DLD1 (cell line): ENCODE results near the gene TMEM79.

Experiments
- in situ Hi-C: cut with HindIII; loops from 2 replicates; pipeline ENCODE4 v1.10.0; 2017; ENCODE audit warnings: low sequenced_read_pairs

TMEM79 gene, protein sequence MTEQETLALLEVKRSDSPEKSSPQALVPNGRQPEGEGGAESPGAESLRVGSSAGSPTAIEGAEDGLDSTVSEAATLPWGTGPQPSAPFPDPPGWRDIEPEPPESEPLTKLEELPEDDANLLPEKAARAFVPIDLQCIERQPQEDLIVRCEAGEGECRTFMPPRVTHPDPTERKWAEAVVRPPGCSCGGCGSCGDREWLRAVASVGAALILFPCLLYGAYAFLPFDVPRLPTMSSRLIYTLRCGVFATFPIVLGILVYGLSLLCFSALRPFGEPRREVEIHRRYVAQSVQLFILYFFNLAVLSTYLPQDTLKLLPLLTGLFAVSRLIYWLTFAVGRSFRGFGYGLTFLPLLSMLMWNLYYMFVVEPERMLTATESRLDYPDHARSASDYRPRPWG

GRCh38 chr1:156284112-156284511, at the start of gene TMEM79:
TSS of gene TMEM79 (plus strand) at chr1:156284325. CDS start at chr1:156285227, 902 bp downstream.
- in situ Hi-C loops = no loop called here

DNA sequence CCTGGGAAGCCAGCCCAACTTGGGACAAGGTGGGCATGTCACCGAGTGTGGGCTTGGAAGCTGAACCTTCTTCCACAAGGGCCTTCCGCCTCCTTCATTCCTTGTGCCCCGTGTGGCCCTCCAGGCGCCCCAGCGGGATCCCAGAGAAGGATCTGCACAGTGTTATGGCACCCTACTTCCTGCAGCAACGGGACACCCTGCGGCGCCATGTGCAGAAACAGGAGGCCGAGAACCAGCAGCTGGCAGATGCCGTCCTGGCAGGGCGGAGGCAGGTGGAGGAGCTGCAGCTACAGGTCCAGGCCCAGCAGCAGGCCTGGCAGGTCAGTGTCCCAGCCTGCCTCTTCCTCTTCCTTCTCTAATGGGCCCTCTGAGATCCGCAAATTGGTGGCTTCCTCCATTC, 48.0 kb upstream of the TMEM79 start:
- in situ Hi-C loops = no loop called here

DNA sequence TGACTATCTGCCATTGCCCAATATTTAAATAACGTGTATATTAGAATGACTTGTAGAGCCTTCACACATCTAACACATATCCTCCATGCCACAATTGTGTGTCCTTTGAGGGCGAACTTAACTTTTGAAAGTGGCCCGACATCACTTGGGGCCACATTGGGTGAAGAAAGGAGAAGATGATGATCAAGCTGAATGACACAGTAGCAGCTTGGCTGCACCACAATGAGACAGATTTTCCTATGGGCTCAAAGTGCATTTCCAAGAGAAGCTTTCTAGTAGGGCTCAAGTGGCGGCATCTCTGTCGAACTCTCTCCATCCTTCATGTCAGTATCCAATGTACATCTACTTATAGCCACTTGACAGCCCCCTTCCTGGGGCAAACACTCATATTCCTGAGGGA, 45.9 kb upstream of the TMEM79 start:
- in situ Hi-C loops = no loop called here

DNA sequence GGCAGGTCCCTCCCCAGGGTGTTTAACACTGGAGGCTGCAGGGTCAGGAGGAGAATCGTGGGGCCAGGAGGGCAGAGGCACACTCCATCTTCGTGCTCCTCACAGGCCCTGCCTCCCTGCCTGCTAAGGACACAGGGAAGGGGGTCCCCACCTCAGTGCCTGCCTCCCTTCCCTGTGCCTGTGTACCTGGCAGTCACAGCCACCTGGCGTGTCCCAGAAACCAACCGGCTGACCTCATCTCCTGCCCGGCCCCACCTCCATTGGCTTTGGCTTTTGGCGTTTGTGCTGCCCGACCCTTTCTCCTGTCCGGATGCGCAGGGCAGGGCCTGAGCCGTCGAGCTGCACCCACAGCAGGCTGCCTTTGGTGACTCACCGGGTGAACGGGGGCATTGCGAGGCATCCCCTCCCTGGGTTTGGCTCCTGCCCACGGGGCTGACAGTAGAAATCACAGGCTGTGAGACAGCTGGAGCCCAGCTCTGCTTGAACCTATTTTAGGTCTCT, 42.8 kb upstream of the TMEM79 start:
- in situ Hi-C loops = no loop called here

- in situ Hi-C loops = no loop called here
Observed at GRCh38 chr1:156241926-156242325, 42.2 kb upstream of the TMEM79 start, which contains the start of gene BGLAP. TSS of gene BGLAP (plus strand) at chr1:156242184. CDS start at chr1:156242232, 48 bp downstream.

- in situ Hi-C loops = no loop called here
Observed at GRCh38 chr1:156242738-156243137, 41.4 kb upstream of the TMEM79 start.

DNA sequence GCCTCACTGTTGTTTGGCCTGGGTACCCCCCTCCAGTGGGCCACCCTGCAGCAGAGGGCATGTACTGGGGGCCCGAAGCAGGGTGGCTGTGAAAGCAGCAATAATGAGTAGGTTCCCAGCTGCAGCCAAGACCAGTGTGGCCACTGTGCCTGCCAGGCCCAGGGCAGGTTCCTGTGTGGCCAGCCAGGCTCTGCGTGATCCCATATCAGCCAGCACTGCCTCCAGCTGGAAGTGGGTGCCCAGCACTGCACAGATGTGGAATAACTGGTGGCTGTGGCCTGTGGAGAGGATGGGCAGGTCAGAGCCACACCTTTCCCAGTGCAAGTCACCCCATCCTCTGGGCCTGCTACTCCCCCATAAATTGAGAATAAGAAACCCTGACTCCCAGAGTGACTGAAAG, 40.0 kb upstream of the TMEM79 start:
- in situ Hi-C loops = no loop called here

DNA sequence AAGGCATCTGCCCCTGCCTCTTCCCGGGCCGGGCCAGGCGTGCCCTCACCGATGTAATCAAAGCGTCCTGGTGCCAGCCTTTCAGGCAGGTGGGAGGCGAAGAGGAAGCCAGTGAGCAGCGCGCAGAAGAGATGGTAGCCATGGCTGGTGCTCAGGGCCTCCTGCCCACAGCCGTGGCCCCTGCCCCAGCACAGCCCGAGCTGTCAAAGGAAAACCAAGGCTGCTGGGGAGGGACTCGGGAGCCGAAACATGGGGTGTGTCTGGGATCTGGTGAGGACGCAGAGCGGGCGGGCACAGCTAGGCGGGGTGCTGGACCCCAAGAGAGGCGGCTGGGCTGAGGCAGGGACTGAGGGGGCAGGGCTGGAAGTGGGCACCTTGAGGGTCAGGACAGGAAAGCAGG, 39.4 kb upstream of the TMEM79 start:
- in situ Hi-C loops = no loop called here

DNA sequence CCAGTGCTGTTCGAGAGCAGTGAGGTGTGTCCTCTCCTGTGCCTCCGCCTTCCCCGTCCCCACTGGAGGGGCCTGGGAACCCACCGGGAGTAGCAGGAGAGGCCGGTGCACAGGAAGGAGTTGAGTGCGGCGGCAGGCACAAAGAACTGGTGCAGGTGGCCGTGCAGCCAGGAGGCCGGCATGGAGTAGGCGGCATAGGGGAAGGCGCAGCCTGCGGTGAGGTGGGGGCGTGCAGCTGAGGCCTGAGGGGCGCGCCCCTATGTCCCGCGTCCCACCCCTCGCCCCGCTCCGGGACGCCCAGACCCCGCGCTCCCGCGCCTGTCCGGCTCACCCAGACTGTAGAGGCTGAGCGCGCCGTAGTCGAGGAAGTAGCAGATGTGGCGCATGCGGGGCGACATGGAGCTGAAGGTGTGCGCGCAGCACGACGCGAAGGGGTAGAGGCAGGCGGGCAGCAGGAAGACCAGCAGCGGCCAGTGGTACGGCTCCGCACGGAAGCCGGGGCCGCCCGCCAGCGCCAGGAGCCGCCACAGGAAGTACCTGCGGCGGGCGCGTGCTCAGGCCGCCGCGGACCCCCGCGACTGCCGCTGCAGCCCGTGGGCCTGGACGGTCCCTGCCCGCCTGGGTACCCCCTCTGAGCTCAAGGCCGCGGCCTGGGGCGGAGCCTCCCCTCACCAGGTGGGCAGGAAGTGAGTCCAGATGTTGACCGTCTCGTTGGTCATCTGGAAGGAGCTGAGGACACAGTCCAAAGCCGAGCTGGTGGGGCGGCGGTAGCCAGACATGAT, 38.5 kb upstream of the TMEM79 start:
- in situ Hi-C loops = no loop called here

GRCh38 chr1:156246241-156246780, 37.8 kb upstream of the TMEM79 start:
- in situ Hi-C loops = no loop called here

- in situ Hi-C loops = no loop called here
Observed at GRCh38 chr1:156246781-156247459, 37.2 kb upstream of the TMEM79 start.

- in situ Hi-C loops = no loop called here
Observed at GRCh38 chr1:156247460-156248322, 36.4 kb upstream of the TMEM79 start, which contains the start of gene PAQR6. TSS of gene PAQR6 (minus strand) at chr1:156248056. CDS start at chr1:156246731, 1,325 bp downstream.

GRCh38 chr1:156248323-156248683, 35.8 kb upstream of the TMEM79 start:
- in situ Hi-C loops = no loop called here

DNA sequence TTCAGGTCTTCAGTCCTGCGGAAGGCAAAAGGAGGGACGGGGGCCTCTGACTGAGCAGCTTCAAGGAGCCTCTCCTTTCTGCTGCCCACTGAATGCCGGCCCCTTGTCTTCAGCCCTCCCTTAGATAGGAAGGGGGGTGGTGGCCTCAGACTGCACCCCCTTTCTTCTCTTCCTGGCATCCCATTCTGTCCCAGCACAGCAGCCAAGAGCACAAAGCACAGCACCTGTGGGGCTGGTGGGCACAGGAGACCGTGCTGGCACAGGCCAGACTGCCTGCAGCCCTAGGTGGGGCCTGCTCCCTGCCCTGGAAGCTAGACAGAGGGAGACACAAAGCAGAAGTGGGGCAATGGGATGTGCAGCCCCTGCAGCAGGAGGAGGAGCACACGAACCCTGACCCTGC, 34.5 kb upstream of the TMEM79 start:
- in situ Hi-C loops = no loop called here

- in situ Hi-C loops = no loop called here
Observed at GRCh38 chr1:156251527-156251926, 32.6 kb upstream of the TMEM79 start.

GRCh38 chr1:156253634-156254033, 30.5 kb upstream of the TMEM79 start:
- in situ Hi-C loops = no loop called here

- in situ Hi-C loops = no loop called here
Observed at GRCh38 chr1:156257711-156258110, 26.4 kb upstream of the TMEM79 start.

GRCh38 chr1:156258859-156259258, 25.3 kb upstream of the TMEM79 start:
- in situ Hi-C loops = no loop called here

DNA sequence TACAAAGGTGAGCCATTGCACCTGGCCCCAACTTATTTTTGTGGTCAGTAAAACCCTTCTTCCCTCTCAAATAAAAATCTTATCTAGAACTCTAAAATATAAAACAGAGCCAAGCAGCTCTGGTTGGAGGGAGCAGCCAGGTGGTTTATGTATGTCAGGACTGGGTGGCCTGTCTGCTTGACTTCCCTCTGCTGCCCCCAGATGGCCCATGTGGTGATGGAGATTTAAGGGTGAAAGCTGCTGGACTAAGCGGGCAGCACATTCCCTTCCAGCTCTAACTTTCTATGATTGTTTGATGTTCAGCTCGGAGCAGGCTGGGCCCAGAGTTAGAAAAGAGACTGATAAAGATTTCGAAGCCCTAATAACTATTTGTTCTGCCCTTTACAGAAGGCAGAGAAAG, 24.3 kb upstream of the TMEM79 start:
- in situ Hi-C loops = no loop called here

DNA sequence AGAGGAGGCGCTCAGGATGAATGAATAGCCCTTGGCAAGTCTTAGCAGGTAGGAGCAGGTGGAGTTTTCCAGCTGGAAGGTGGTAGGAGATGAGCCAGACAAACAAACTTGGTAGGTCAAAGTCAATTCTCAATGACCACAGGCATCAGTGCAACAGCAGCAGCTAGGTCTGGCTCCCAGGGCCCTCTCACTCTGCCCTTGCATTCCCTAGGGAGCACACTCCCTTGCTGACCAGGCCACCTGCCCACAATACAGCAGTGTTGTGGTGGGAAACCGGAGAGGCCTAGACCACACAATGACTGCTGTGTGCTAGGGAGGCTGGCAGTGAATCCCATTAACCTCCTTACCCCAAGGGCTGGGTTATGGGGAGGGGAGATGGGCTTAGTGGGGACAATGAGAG, 23.2 kb upstream of the TMEM79 start:
- in situ Hi-C loops = no loop called here
